Omental fat pad (tissue), 4 donors: ENCODE results near the gene GFRA1. TPM values are rescaled to one million over a fixed set of nuclear protein-coding genes. Genes with fewer than 3 reads are reported as not detected.
A peak's percentile ranks its signal among the peaks of the same experiment; 100 is the strongest.

ENCODE experiments used
- ATAC-seq: fragments of 150-250 bp; one replicate; pipeline ENCODE4 v1.9.1; 2016; ENCODE audit warnings: mild to moderate bottlenecking, moderate library complexity; ENCODE audit not compliant: low FRiP score
- DNase-seq: peaks from one replicate; pipeline ENCODE4 v3.0.0-alpha.2; 2019; ENCODE audit warnings: low spot score
- CTCF ChIP-seq, 3 donors: fragments of 450-650 bp; IDR thresholded peaks; one replicate each; pipeline ENCODE4 v1.5.1; 2016 to 2017; ENCODE audit warnings: antibody characterized with exemption in 3 of 3, mild to moderate bottlenecking in 3 of 3, moderate library complexity in 2 of 3
- total RNA-seq, 4 donors: library from RNA; depleted of rRNA; stranded (reverse); fragments of >200 nt; gene quantifications; one replicate each; pipeline ENCODE4 v1.1.0, GENCODE V29; 2016

Gene GFRA1
- total RNA-seq, 4 donors from 2014 or later = 35.2 to 142 (median 61.8) TPM

DNA sequence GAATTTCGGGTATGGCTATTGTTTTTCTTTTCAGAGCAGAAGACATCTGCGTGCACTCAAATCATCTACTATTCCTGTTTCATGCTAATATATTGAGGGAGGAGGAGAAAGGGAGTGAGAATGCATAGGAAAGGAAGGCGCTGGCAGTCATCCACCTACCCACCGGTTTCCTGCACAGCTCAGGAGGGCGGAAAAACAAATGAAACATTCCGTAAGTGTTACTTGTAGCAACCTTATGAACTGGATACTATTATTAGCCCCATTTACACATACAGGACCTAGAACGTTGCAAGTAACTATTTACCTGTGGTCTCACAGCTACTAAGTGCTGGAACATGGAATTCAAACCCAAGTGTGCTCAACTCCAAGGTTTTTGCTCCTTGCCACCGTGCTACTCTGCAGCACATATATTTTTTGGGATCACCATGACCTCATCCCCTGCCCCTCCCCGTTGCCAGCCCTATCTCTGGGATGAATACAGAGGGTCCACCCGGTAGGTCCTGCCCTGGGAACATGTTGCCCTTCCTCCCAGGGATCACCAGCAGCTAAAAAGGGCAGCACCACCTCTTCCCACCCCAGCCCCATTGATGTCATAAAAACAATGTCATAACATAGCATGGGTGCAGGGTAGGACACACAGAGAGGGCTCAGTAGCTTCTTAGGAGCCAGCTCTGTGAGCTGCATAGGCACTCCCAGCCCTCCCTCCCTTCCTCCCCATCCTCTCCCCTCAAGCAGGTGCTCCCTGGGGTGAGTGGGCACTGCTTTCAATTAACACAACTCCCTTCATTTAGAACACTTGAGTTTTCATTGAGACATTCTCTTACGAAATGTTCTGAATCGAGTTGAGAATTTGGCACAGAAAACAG is 16.9 kb downstream of the GFRA1 start:
- DNase-seq (no peak), ATAC-seq (peak; percentile 41)
- TF ChIP-seq CTCF (IDR thresholded peaks at IDR 0.05) = no peak

DNA sequence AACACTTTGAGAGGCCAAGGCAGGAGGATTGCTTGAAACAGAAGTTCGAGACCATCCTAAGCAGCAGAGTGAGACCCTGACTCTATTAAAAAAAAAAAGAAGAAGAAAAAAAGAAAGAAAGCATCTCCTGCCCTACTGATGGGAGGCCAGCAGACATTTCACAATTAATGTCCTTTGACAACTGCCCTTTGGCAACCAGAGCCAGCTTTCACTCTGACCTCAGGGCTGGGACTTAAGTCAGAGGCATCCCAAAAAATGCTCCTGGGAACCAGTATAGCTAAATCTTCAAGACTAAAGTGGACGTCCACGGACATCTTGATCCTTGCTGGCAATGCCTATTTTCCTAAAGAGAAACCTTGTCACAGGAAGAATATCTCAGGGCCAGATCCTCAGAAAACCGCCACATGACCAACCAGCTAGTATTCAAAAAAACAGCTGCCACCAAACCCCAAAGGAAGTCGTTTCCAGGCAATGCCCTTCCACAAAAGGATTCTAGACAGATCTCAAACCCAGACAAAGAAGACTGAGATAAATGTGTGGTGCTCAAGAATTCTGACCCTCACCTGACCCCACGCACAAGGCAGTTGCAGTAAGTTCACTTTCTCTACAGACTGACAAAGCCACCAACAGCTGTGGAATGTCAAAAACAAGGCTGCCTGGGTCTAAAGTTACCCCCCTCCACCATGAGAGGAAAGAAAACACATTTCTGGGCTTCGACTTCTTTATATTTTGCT is 18.4 kb downstream of the GFRA1 start:
- no peak for TF ChIP-seq CTCF (IDR thresholded peaks at IDR 0.05)
- DNase-seq (no peak), ATAC-seq (no peak)

- TF ChIP-seq CTCF (IDR thresholded peaks at IDR 0.05) = no peak
- ATAC-seq (no peak), DNase-seq (no peak)
Observed at GRCh38 chr10:116253716-116254115, 19.3 kb downstream of the GFRA1 start.

GRCh38 chr10:116251602-116252395 is 21.2 kb downstream of the GFRA1 start:
- no peak for ATAC-seq
- no peak for TF ChIP-seq CTCF (IDR thresholded peaks at IDR 0.05)
- DNase-seq = no peak

GRCh38 chr10:116247691-116248090 is 25.3 kb downstream of the GFRA1 start:
- ATAC-seq (no peak), DNase-seq (no peak)

DNA sequence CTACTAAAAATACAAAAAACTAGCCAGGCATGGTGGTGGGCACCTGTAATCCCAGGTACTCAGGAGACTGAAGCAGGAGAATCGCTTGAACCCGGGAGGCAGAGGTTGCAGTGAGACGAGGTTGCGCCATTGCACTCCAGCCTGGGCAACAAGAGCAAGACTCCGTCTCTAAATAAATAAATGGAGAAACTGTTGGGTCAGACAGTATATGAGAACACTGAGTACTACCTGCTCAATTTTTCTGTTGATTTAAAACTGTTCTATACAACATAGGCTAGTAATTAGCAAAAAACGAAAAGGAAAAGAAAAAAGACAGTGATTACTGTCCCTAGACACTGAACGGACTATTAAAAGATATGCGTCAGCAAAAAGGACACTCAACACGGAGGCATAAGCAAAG is 26.7 kb downstream of the GFRA1 start:
- ATAC-seq (no peak), DNase-seq (no peak)
- no peak for TF ChIP-seq CTCF (IDR thresholded peaks at IDR 0.05)

More at GRCh38 chr10:116247691-116248090, 25.3 kb downstream of the GFRA1 start:
- TF ChIP-seq CTCF (IDR thresholded peaks at IDR 0.05) = no peak
